IMR-90 (cell line): ENCODE measurements around the gene MSN. TPM values are rescaled to one million over a fixed set of nuclear protein-coding genes. Genes with fewer than 3 reads are reported as not detected.

Source experiments
- ATAC-seq: fragments of 200-7000 bp; cut with Tn5 transposase; 2 replicates; pipeline ENCODE4 v1.9.1; 2020; ENCODE audit warnings: low read depth, mild to moderate bottlenecking, moderate library complexity
- BruUV-seq: library from RNA; stranded (reverse); fragments of 400-500 nt; replicated peaks from 2 replicates; lab custom pipeline; 2021; lab: Mats Ljungman, UMichigan
- CTCF ChIA-PET: fragments of 300-600 bp; formaldehyde crosslinking; extraction: SDS; loops from one replicate; lab custom pipeline; 2021; ENCODE audit warnings: antibody characterized with exemption; lab: Yijun Ruan, JAX
- POLR2A ChIA-PET: fragments of 300-600 bp; sonication (Branson Sonifier 250); formaldehyde crosslinking; loops from one replicate; lab custom pipeline; 2022; ENCODE audit warnings: antibody characterized with exemption; ENCODE audit not compliant: unreplicated experiment; lab: Charles Lee
- DNase-seq: peaks from one replicate; pipeline ENCODE4 v3.0.0; 2013
- H2AFZ ChIP-seq: replicated peaks from 2 replicates; pipeline ENCODE3; 2013; ENCODE audit warnings: low read length, mild to moderate bottlenecking; ENCODE audit not compliant: poor library complexity
- H2AK5ac ChIP-seq: 2 replicates; pipeline ENCODE4 v1.6.1; 2013; ENCODE audit warnings: low read depth, low read length, inconsistent platforms
- H2AK9ac ChIP-seq: replicated peaks from 2 replicates; pipeline ENCODE3; 2013; ENCODE audit warnings: mild to moderate bottlenecking, low read depth, low read length, moderate library complexity; ENCODE audit not compliant: poor library complexity
- H2BK120ac ChIP-seq: 2 replicates; pipeline ENCODE4 v1.6.1; 2013; ENCODE audit warnings: low read depth, low read length, inconsistent platforms
- H2BK15ac ChIP-seq: 3 replicates; pipeline ENCODE4 v1.6.1; 2013; ENCODE audit warnings: low read depth, low read length, inconsistent platforms
- H2BK20ac ChIP-seq: 2 replicates; pipeline ENCODE4 v1.6.1; 2013; ENCODE audit warnings: low read depth, mild to moderate bottlenecking, inconsistent platforms, low read length, moderate library complexity
- H2BK5ac ChIP-seq: 2 replicates; pipeline ENCODE4 v1.6.1; 2013; ENCODE audit warnings: mild to moderate bottlenecking, low read depth, low read length, inconsistent platforms; ENCODE audit not compliant: poor library complexity, severe bottlenecking
- H3K14ac ChIP-seq: replicated peaks from 2 replicates; pipeline ENCODE4 v1.6.1; 2013; ENCODE audit warnings: low read depth, low read length, inconsistent platforms
- H3K18ac ChIP-seq: 2 replicates; pipeline ENCODE4 v1.6.1; 2013; ENCODE audit warnings: low read depth, low read length, control low read depth
- H3K23ac ChIP-seq: 2 replicates; pipeline ENCODE4 v1.6.1; 2013; ENCODE audit warnings: low read depth, low read length, inconsistent platforms
- H3K27ac ChIP-seq: 2 replicates; pipeline ENCODE4 v1.5.1; 2013; ENCODE audit warnings: mild to moderate bottlenecking, control low read depth, low read length; ENCODE audit not compliant: insufficient read depth
- H3K27me3 ChIP-seq: 2 replicates; pipeline ENCODE4 v1.6.1; 2013; ENCODE audit warnings: low read length; ENCODE audit not compliant: control insufficient read depth, insufficient read depth
- H3K36me3 ChIP-seq: 2 replicates; pipeline ENCODE4 v1.6.1; 2013; ENCODE audit warnings: low read length, mixed read lengths; ENCODE audit not compliant: control insufficient read depth, insufficient read depth
- H3K4ac ChIP-seq: 2 replicates; pipeline ENCODE4 v1.6.1; 2013; ENCODE audit warnings: low read depth, low read length, inconsistent platforms
- H3K4me1 ChIP-seq: 2 replicates; pipeline ENCODE4 v1.6.1; 2013; ENCODE audit warnings: low read length, mixed read lengths; ENCODE audit not compliant: control insufficient read depth, insufficient read depth
- H3K4me2 ChIP-seq: 2 replicates; pipeline ENCODE4 v1.6.1; 2013; ENCODE audit warnings: low read depth, mild to moderate bottlenecking, control low read depth, low read length, moderate library complexity
- H3K4me3 ChIP-seq: 2 replicates; pipeline ENCODE4 v1.5.1; 2013; ENCODE audit warnings: low read depth, mild to moderate bottlenecking, control low read depth, low read length, moderate library complexity; ENCODE audit not compliant: insufficient read depth
- H3K56ac ChIP-seq: 2 replicates; pipeline ENCODE4 v1.6.1; 2013; ENCODE audit warnings: low read length, inconsistent platforms; ENCODE audit not compliant: insufficient read depth; ENCODE audit errors: extremely low read depth
- H3K79me1 ChIP-seq, 2 experiments: 2 replicates each; pipeline ENCODE4 v1.6.1; 2013; ENCODE audit warnings: low read length in 2 of 2, inconsistent platforms in 1 of 2, low read depth in 1 of 2
- H3K9ac ChIP-seq: 2 replicates; pipeline ENCODE4 v1.6.1; 2013; ENCODE audit warnings: low read depth, low read length, control low read depth
- H3K9me1 ChIP-seq: 2 replicates; pipeline ENCODE4 v1.6.1; 2013; ENCODE audit warnings: low read length, inconsistent platforms; ENCODE audit not compliant: insufficient read depth
- H3K9me3 ChIP-seq: 2 replicates; pipeline ENCODE4 v1.6.1; 2013; ENCODE audit warnings: low read length; ENCODE audit not compliant: control insufficient read depth, insufficient read depth
- H4K20me1 ChIP-seq: 2 replicates; pipeline ENCODE4 v1.6.1; 2013; ENCODE audit warnings: low read length, inconsistent platforms; ENCODE audit not compliant: insufficient read depth
- H4K5ac ChIP-seq: 2 replicates; pipeline ENCODE4 v1.6.1; 2013; ENCODE audit warnings: mild to moderate bottlenecking, low read depth, low read length, control low read depth
- H4K8ac ChIP-seq, 2 experiments: 2 replicates each; pipeline ENCODE4 v1.6.1; 2013; ENCODE audit warnings: low read depth in 2 of 2, low read length in 2 of 2, control low read depth in 1 of 2, inconsistent platforms in 1 of 2
- H4K91ac ChIP-seq: 2 replicates; pipeline ENCODE4 v1.6.1; 2013; ENCODE audit warnings: low read depth, low read length, inconsistent platforms; ENCODE audit not compliant: insufficient read depth
- CEBPB ChIP-seq: IDR thresholded peaks from 2 replicates; pipeline ENCODE4 v1.6.1; 2012; ENCODE audit warnings: low read depth, low read length, improper control_type of control experiment
- CHD1 ChIP-seq: IDR thresholded peaks from 2 replicates; pipeline ENCODE4 v1.6.1; 2012; ENCODE audit warnings: low read depth, low read length, improper control_type of control experiment
- CTCF ChIP-seq: conservative IDR thresholded peaks from 2 replicates; pipeline ENCODE4 v1.5.1; 2012; ENCODE audit warnings: mild to moderate bottlenecking, low read depth, low read length, improper control_type of control experiment
- MAZ ChIP-seq: IDR thresholded peaks from 2 replicates; pipeline ENCODE4 v1.6.1; 2012; ENCODE audit warnings: low read depth, mild to moderate bottlenecking, low read length, improper control_type of control experiment, moderate library complexity, borderline replicate concordance
- NFE2L2 ChIP-seq: fragments of 150-350 bp; IDR thresholded peaks from 2 replicates; pipeline ENCODE4 v1.6.1; 2016; ENCODE audit warnings: low read depth, mild to moderate bottlenecking, low read length
- WGBS, 2 experiments: methylation state at CpG; one replicate each; pipeline versions ENCODE4 v1.1.5 to v1.1.7; 2013; ENCODE audit warnings: missing lambda C conversion rate in 2 of 2; ENCODE audit not compliant: insufficient read length in 1 of 2; ENCODE audit errors: extremely low coverage in 2 of 2; 5-methylcytosine and 5-hydroxymethylcytosine counted together
- dilution Hi-C: fragments of 300-500 bp; cut with HindIII; formaldehyde crosslinking; loops from one replicate; pipeline ENCODE4 v1.14.3; 2018; ENCODE audit warnings: low sequenced_read_pairs; ENCODE audit not compliant: unreplicated experiment
- in situ Hi-C: fragments of 300-500 bp; cut with MboI; formaldehyde crosslinking; loops from 3 replicates; pipeline ENCODE4 v1.14.3; 2019; ENCODE audit warnings: low sequenced_read_pairs, inconsistent platforms, mixed read lengths
- intact Hi-C: fragments of 100-400 bp; cut with micrococcal nuclease; formaldehyde crosslinking; loops from 2 replicates; pipeline ENCODE4 v1.10.0; 2022
- polyA plus RNA-seq, 3 experiments: library from polyadenylated mRNA; depleted of rRNA; stranded (reverse); fragments of >200 nt; gene quantifications; 2 replicates each; pipeline ENCODE4 v1.2.3, GENCODE V29; 2012; ENCODE audit warnings: low replicate concordance in 1 of 3
- total RNA-seq: library from RNA; depleted of rRNA; stranded (reverse); fragments of >200 nt; gene quantifications from 2 replicates; pipeline ENCODE4 v1.2.3, GENCODE V29; 2012

The MSN gene
- total and polyA plus RNA-seq, 2 of the 4 experiments (the other 2 are of a cell fraction) = 422 to 619 TPM

DNA sequence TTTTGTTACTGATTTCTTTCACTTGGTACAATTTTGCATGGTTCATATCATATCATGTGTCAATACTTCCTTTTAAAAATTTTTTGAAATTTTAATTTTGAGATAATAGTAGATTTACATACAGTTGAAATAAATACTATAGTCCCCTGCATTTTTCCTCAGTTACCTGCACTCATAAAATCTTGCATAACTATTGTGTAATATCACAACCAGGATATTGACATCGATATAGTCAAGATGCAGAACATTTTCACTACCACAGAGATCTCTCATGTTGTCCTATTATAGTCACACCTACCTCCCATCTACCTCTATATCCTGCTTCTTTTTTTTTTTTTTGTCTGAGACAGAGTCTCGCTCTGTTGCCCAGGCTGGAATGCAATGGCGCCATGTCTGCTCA lies 36.7 kb upstream of the MSN start:
- 40% methylated on average over 1 of the region's 3 CpGs; no CpG with 5 or more reads in 1 of the 2 experiments for WGBS, 2 experiments

More for the DNA sequence above, 36.7 kb upstream of the MSN start:
- Histone ChIP-seq H3K9me3 (no peaks in the 10 kb centered on the region), H4K8ac (no peak overlapping the region), H3K9me1 (no peaks in the 10 kb centered on the region), H3K79me1 (no peaks in the 10 kb centered on the region), H3K4me1 (no peaks in the 10 kb centered on the region), H2AK9ac (no peak overlapping the region), H3K4me3 (no peak overlapping the region), H2AFZ (no peak overlapping the region), H2BK5ac (no peak overlapping the region), H3K4me2 (no peak overlapping the region), H2BK120ac (no peak overlapping the region), H2BK15ac (no peak overlapping the region), H3K18ac (no peak overlapping the region), H3K27ac (no peak overlapping the region), H3K36me3 (no peaks in the 10 kb centered on the region), H2BK20ac (no peak overlapping the region), H4K20me1 (no peaks in the 10 kb centered on the region), H3K4ac (no peak overlapping the region), H3K23ac (no peak overlapping the region), H3K27me3 (no peaks in the 10 kb centered on the region), H3K56ac (no peak overlapping the region), H3K14ac (no peak overlapping the region), H2AK5ac (no peak overlapping the region), H4K5ac (no peak overlapping the region), H3K9ac (no peak overlapping the region), H4K91ac (no peak overlapping the region)
- dilution Hi-C loops = no loop called here
- no peak for TF ChIP-seq CHD1
- no peak for TF ChIP-seq CTCF
- no peak for TF ChIP-seq MAZ
- peak; percentile 80 for TF ChIP-seq CEBPB
- no peak for TF ChIP-seq NFE2L2
- CTCF ChIA-PET = no interaction called here
- no TSS peak for BruUV-seq
- intact Hi-C loops = no loop called here
- ATAC-seq (no peak), DNase-seq (no peak)
- in situ Hi-C loops = no loop called here
- POLR2A ChIA-PET = no interaction called here
